ENCODE results near the gene BRME1.

BRME1 gene

DNA sequence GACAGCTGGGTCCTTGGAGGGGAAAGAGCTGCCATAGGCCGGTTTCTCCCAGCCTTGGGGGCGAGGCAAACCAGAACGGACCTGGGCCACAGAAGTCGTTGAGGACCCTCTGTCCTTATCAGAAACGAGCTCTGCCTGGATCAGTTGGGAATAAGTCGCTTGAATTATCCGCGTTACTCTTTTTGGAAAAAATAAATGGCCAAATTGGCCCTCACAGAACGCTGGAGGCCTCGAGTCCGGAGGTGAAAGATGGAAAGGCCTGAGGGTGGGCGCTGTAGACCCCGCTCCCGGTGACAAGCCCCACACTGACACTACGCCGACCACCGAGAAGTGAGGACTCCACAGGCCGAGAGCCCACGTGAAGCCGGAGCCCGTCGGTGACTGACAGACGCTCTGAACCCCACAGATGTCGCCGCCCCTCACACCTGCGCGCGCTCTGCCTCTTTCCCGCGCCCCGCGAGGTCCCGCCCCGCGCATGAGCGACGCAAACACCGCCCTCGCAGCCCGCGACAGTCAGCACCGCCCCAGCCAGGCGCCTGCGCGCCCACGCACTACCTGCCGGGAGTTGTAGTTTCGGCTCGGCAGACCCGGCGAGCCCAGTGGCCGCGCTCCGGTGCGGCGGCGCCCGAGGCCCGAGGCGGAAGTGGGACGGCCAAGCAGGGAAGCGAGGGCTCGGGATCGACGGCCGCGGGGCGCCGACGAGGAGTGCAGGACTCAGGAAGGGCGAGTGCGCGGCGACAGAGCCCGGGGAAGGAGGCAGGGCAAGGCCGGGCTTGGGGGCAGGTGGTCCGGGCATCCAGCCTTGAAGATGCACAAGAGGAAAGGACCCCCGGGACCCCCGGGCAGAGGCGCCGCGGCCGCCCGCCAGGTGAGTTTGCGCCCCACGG lies at the start of gene BRME1, which contains the start of gene CC2D1A:
TSS of gene BRME1 (minus strand) at position 484 of the 887 bp plus-strand sequence. CDS start 1,225 bp downstream, outside the sequence.
TSS of gene CC2D1A (plus strand) at position 568 of the 887 bp plus-strand sequence. CDS start at position 809, 241 bp downstream.
- no peak for FAIRE-seq

DNA sequence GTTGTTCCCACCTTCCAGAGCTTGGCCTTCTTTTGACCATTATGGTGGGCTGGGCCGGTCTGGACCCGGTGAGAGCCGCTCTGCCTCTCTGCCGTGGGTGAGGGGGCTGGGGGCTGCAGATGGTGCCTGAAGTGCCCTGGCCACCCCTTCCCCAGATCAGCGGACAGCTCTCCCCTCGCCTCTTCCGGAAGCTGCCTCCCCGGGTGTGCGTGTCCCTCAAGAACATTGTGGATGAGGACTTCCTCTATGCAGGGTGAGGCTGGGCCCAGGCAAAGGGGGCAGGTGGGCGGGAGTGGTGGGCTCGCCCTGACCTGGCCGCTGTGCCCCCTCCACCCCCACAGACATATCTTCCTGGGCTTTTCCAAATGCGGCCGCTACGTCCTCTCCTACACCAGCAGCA lies 48.3 kb upstream of the BRME1 start:
- no peak for FAIRE-seq

DNA sequence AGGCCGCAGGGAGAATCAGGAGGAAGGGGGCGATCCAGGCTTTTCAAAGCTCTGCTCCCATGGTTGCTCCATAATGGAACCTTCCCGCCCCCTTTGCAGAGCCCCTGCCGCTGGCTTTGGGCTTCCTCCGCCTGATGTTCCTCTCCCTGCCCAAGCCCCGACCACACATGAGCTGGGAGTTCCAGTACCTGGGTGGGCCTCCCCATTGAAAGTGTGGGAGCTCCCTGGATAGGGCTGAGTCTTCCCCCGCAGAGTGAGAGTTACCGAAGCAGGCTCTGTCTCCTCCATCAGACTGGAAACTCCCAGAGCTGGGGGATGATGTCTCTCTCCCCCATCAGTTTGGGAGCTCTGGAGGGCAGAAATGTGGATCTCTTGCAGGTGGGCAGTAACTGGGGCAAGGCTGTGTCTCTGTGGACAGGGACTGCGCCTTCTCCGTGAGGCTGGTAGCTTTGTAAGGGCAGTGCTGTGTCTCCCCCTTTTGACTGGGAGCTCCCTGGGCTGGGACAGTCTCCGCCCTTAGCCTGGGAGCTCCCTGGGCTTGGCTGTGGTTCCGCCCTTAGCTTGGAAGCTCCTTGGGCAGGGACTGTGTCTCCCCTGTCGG lies 47.1 kb upstream of the BRME1 start:
- no peak for FAIRE-seq

DNA sequence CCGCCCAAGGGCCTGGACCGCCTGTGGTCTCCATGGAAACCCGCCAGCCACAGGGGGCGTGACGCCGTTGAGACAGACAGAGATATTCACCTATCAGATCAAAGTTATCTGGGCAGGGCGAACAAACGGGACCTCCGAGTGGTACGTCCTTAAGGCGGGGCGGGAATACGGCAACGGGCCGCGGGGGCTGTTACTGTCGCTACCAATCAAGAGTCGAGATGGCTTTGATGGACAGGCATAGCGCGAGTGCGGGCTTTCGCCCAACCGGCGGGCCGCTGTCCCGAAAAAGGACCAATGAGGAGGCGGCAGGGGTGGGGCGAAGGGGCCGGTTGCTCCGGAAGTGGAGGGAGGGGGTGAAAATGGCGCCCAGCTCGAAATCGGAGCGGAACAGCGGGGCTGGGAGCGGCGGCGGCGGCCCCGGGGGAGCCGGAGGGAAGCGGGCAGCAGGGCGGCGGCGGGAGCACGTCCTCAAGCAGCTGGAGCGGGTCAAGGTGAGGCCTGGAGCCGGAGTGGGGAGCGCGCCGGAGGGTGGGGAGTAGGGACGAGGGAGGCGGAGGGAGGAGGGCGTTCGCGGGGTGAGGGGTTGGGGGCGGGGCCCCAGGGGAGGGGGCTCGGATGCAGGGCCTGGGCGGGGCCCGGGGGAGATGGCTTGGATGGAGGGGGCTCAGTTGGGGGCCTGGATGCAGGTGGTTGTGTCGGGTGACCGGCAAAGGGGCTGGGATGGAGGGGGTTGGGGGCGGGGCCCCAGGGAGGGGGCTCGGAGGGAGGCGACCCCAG lies 46.4 kb upstream of the BRME1 start, which contains the start of gene DCAF15:
TSS of gene DCAF15 (plus strand) at position 356 of the 777 bp plus-strand sequence. CDS start at position 360, 4 bp downstream.
- FAIRE-seq = peak; percentile 98

DNA sequence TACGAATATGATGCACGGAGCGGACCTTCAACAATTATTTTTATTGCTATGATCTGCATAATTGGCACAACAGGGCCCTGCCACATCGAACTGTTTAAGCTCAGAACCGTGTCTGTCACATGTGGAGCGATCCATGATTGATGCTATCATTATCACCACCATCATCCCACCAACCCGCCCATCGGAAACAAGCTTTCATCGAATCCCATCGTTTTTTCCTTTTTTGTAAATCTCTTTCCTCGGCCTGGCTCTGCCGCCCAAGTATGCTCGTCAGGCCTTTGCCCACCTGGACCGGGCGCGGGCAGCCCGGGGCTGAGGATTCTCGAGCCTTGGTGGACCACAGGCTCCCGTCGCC lies 45.9 kb upstream of the BRME1 start:
- no peak for FAIRE-seq

DNA sequence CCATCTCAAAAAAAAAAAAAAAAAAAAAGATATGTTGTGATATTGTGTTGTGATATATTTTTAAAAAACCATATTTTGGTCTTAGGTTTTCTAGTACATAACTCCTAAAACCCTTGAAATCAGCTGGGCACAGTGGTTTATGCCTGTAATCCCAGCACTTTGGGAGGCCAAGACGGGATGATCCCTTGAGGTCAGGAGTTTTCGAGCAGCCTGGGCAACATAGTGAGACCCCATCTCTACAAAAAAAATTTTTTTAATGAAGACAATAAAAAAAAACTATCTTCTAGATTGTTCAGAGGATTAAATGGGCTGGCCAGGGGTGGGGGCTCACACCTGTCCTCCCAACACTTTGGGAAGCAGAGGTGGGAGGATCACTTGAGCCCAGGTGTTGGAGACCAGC lies 45.1 kb upstream of the BRME1 start:
- no peak for FAIRE-seq

DNA sequence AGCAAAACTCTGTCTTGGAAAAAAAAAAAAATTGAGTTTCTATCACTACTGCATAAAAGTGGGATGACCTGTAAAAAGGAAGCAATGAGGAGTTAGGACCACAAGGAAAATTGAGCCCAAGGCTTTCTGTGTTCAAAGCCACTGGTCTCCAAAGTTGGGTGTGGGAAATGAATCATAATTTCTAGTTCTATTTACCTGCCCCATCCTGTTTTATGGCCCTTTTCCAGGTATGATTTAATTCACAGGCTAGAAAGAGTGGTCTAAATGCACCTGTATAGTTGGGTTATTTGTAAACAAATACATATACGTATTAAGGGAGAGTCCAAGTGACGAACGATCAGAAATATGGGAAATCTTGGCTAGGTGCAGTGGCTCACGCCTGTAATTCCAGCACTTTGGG lies 40.5 kb upstream of the BRME1 start:
- no peak for FAIRE-seq

DNA sequence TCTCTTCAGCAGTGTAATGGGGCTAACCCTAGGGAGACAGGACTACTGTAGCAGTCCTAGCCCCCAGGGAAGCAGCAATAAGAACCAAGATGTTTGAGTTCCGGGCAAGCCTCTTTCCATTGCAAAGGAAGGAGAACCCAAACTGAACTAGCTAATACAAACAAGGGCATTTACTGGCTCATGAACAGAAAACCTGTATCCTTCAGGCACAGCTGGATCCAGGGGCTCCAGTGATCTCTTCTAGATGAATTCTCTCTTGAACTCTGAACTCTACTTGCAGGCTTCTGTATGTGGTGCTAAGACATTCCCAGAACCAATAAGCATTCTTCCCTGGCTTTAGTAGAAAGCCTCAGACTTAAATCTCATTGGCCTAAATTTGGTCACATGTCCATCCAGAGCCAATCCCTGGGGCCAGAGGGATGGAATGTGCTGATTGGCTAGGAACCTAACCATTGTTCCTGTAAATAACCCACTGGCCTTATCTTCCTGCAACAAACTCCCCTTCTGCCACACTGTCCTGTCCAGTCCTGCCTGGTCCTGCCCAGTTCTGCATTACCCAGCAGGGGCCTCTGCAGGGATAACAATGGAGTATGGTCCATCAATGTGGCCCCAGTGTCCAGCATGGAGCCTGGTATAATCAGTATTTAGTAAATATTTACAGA lies 36.2 kb upstream of the BRME1 start:
- FAIRE-seq = no peak

DNA sequence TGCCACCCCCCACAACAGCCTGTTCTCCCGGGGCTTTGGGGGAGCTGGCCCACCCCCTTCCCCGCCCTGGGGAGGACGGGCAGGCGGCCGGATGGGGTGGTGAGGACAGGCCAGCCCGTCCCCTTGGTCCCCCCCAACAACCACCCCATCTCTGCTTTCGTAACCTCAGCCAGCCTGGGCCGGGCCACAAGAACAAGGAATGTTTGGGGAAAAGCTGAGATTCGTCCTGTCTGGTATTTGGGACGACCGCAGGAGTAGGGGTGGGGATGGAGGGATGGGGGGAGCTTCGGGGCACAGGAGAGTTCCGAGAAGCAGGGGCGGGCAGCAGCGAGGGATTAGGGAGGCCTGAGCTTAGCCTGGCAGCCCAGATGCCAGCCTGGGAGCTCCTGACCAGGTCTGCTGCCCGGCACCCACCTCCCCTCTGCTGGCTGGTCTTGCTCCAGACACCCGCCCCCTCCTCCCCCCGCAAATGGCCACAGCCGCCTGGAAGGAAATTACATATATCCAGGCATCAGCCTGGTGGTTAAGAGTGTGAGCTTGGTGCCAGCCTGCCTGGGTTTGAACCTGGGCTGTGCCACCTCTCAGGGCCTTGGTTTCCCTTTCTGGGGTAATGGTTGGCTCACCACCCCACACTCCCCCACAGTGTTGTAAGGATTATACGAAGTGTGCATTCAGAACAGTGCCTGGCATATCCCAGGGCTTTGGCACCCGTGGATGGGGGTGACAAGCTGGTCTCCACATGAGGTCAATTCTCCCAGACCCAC lies 32.6 kb upstream of the BRME1 start, which contains the start of gene PODNL1:
TSS of gene PODNL1 (minus strand) at position 117 of the 764 bp plus-strand sequence. CDS start 236 bp downstream, outside the sequence.
- no peak for FAIRE-seq

DNA sequence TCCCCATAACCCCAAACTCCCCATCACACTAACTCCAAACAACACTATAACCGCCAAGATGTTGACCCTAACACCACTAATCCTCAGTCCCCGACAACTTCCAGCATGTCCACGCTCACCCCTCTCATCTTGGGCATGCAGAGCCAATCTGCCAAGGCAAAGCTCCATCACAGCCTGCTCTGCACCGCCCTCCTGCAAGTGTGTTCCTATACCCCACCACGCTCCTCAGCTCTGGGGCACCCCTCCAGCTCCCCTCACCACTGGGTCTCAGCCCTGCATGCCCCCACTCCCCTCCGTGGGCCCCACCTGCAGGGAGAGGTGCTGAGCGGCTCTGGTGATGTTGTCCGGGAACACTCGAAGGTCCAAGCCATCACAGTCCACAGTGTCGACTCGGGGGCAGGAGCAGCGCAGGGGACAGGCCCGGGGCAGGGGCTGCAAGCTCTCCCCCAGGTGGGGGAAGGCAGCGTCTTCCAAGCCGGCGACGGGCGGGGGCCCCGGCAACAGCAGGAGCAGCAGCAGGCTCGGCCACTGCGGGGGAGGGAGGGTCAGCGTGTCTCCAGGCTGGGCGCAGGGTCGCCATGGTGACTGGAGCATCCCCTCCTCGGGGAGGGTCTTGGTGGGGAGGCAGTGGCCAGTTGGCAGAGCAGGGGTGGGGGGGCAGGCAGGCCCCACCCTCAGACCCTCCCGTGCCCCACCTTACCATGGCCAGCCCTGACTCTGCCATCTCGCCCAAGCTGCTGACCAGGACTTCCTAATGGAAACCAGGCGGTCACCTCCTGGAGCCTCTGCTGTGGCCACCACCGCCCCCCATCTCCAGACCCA lies 31.8 kb upstream of the BRME1 start:
- no peak for FAIRE-seq

DNA sequence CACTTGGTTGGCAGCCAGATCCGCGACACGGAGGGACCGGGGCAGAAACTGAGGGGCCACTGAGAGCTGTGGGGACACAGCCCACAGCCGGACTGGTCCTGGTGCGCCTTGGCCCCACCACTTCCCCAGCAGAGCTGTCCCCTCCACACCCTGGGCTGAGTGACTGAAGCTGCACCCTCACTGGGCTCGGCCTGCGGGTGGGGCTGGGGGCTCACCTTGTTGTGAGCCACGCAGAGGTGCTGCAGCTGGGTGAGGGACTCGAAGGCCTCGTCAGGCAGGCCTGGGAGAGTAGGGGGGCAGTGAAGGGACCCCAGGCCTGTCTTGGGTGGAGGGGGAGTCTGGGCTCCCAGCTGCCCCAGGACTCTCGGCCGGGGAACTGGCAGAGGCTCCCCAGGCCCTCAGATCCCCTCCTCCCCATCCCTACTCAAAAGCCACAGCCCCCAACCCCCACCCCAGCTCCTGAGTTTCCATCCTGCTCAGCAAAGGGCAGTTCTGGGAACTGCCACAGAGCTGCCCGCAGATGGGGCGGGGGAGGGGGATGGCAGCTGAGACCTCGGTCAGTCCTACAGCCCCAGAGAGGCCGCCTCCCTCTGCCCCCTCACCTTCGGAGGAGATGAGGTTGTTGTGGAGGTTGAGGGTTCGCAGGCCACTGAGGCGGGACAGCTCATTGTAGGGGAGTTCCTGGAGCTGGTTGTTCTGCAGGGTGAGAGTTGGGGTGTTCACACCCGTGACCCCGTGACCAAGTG lies 30.0 kb upstream of the BRME1 start:
- no peak for FAIRE-seq

DNA sequence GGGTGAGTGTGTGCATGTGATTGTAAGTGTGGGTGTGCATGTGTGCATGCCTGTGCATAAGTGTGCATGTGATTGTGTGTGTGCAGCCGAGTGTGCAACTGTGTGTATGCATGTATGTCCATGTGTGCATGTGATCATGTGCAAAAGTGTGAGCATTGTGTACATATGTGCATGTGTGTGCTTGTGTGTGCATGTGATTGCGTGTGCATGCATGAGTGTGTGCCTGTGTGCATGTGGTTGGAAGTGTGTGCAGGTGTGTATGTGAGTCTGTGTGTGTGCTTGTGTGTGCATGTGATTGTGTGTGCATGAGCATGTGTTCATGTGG lies 28.8 kb upstream of the BRME1 start:
- no peak for FAIRE-seq

DNA sequence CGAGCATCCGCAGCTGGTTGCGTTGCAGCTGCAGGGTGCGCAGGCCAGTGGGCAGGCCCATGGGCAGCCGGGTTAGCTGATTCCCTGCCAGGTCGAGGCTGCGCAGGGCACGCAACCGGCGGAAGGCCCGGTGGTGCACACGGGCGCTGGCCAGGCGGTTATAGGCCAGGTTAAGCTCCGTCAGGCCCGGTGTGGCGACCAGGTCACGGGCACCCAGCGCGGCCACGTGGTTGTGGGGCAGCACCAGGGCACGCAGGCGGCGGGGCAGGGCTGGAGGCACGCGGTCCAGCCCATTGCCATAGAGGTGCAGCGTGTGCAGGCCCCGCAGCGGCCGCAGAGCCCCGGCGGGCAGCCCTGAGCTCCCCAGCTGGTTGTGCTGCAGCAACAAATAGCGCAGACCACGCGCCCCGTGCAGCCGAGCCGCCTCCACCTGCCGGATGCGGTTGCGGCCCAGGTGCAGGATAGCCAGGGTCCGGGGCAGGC lies 27.0 kb upstream of the BRME1 start:
- no peak for FAIRE-seq

DNA sequence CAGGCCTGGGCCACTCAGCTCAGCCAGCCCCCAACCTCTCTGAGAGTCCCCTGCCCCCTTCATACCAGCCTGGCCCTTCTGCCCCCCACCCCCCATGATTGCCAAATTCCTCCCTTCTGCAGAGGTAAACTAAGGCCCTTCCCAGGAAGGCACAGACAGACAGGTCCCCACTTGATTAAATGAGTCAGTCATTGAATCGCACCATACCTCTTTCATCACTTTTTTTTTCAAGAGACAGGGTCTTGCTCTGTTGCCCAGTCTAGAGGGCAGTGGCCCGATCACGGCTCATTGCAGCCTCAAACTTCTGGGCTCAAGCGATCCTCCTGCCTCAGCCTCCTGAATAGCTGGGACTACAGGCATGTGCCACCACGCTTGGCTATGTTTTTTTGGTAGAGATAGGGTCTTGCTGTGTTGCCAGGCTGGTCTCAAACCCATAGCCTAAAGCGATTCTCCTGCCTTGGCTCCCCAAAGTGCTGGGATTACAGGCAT lies 26.3 kb upstream of the BRME1 start:
- FAIRE-seq = no peak

DNA sequence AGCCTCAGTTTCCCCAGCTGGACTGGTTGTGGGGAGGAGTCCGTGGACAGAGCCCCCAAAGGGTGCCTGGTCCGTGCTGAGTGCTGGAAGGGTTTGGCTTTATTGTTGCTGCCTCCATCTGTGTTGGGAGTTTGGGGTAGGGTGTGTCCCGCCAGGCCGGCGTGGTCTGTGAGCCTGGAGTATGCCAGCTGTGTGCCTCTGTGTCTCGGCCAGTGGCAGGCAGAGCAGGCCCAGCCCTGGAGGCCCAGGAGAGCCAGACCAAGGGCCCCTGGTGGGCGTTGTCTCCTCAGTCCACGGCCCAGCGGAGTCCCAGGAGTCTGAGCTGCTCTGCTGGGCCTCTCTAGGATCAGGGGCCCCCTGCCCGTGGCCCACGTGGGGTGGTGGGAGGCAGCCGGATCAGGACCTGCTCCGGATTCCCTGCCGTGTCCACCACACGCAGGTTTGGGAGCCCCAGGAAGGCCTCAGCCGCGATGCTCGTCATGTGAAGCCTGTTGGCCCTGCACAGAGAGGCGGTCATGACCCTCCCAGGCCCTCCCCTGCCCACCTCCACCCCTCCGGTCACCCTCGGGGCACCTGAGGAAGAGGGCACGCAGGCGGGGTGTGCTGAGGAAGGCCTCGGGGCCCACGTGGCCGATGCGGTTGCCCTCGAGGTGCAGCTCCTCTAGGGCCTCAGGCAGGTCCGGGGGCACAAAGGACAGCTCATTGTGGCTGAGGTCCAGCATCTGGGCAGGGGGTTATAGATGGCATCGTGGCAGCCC lies 25.7 kb upstream of the BRME1 start:
- FAIRE-seq = no peak

DNA sequence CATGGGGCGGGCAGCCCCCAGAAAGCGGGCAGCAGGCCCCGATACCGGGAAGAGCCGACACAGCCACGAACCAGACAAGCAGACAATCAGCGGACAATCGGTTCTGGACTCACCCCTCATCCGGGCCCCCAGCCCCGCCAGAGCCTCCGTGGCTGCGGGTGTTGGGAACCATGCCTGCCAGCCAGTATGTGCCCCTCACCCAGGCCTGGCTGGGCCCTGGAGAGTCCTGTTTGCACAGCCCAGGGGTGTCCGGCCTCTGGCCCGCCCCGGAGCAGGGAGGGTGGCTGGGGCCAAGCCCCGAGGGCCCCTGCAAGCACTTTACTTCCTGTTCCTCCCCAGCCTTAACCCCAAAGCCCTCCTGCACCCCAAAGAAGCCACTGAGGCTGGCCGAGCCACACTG lies 24.5 kb upstream of the BRME1 start:
- no peak for FAIRE-seq

DNA sequence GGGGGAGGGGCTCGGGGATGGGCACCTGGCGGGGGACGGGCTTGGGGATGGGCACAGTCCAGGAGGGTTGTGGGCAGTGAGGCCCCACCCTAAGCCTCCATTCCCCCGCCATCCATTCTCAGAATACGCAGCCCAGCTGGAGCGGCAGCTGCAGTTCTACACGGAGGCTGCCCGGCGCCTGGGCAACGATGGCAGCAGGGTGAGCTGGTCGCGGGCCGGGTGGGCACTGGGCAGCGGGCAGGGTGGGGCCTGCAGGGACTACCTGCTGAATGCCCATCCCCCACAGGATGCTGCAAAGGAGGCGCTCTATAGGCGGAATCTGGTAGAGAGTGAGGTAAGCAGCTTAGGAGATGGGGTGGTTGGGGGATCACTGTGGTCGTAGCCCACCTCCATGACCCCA lies 24.0 kb upstream of the BRME1 start:
- no peak for FAIRE-seq

DNA sequence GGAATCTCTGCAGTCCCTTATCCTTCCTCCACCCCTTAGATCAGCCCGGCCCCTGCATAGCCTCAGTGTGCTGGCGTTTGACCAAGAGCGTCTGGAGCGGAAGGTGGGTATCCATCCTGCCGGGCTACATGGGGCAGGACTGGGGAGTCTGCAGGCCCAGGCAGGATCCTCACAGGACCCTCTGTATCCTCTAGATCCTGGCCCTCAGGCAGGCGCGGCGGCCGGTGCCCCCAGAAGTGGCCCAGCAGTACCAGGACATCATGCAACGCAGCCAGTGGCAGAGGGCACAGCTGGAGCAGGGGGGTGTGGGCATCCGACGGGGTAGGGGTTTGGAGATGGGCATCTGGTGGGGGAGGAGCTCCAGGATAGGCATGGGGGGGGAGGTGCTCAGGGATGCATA lies 23.4 kb upstream of the BRME1 start:
- FAIRE-seq = no peak

DNA sequence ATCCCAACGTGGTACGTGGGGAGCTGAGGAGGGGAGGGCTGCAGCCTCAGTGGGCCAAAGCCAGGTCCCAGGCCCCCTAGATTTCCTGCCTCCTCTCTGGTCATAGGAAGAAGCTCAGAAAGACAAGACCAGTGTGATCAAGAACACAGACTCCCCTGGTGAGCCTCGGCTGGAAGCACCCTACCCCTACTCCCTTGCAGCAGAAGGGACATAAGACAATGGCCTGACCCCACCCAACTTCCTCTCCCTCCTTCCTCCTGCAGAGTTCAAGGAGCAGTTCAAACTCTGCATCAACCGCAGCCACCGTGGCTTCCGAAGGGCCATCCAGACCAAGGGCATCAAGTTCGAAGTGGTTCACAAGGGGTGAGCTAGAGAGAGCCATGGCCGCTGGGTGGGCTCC lies 20.8 kb upstream of the BRME1 start:
- no peak for FAIRE-seq
